ACC112 (cell line): ENCODE data around the gene KLHDC7B.

Source experiments
- H2AFZ ChIP-seq: fragments of 200-600 bp; sonication (generic); one replicate; pipeline ENCODE4 v1.6.0; 2017; ENCODE audit warnings: antibody characterized with exemption, low read length; ENCODE audit not compliant: unreplicated experiment
- H3K27ac ChIP-seq: fragments of 200-600 bp; sonication (generic); 2 replicates; pipeline ENCODE4 v1.5.1; 2014; ENCODE audit warnings: low read depth, mild to moderate bottlenecking, antibody characterized with exemption, low read length, moderate library complexity
- H3K27me3 ChIP-seq: fragments of 200-600 bp; sonication (generic); 2 replicates; pipeline ENCODE4 v1.6.1; 2014; ENCODE audit warnings: mild to moderate bottlenecking, antibody characterized with exemption, low read length, moderate library complexity, mixed read lengths; ENCODE audit not compliant: insufficient read depth
- H3K36me3 ChIP-seq: fragments of 200-600 bp; sonication (generic); 2 replicates; pipeline ENCODE4 v1.6.1; 2016; ENCODE audit warnings: mild to moderate bottlenecking, antibody characterized with exemption, low read length, moderate library complexity, mixed read lengths; ENCODE audit not compliant: insufficient read depth
- H3K4me1 ChIP-seq: fragments of 200-600 bp; sonication (generic); one replicate; pipeline ENCODE4 v1.6.1; 2016; ENCODE audit warnings: low read length, mixed read lengths; ENCODE audit not compliant: insufficient read depth, unreplicated experiment, control insufficient read depth
- H3K4me3 ChIP-seq: fragments of 200-600 bp; sonication (generic); 2 replicates; pipeline ENCODE4 v1.5.1; 2014; ENCODE audit warnings: mild to moderate bottlenecking, low read depth, low read length
- H3K79me2 ChIP-seq: fragments of 200-600 bp; sonication (generic); one replicate; pipeline ENCODE4 v1.6.0; 2016; ENCODE audit warnings: low read length; ENCODE audit not compliant: control insufficient read depth, unreplicated experiment, insufficient read depth

Gene KLHDC7B

GRCh38 chr22:50585781-50586180, 40.1 kb downstream of the KLHDC7B start:
- Histone ChIP-seq H3K4me3 (no peak overlapping the region), H3K4me1 (peaks cover 2% of the 10 kb centered on the region), H3K27me3 (no peaks in the 10 kb centered on the region)

GRCh38 chr22:50586416-50586815, 40.7 kb downstream of the KLHDC7B start:
- peaks cover 5% of the 10 kb centered on the region for H3K79me2 ChIP-seq
- peaks cover 2% of the 10 kb centered on the region for H3K4me1 ChIP-seq
- H3K27me3 ChIP-seq, result no peaks in the 10 kb centered on the region
- no peaks in the 10 kb centered on the region for H3K36me3 ChIP-seq
- H3K4me3 ChIP-seq, result no peak overlapping the region
- no peak overlapping the region for H3K27ac ChIP-seq
- no peak overlapping the region for H2AFZ ChIP-seq

More at GRCh38 chr22:50585781-50586180, 40.1 kb downstream of the KLHDC7B start:
- peaks cover 5% of the 10 kb centered on the region for H3K79me2 ChIP-seq
- H2AFZ ChIP-seq, result no peak overlapping the region
- H3K27ac ChIP-seq, result no peak overlapping the region
- no peaks in the 10 kb centered on the region for H3K36me3 ChIP-seq

DNA sequence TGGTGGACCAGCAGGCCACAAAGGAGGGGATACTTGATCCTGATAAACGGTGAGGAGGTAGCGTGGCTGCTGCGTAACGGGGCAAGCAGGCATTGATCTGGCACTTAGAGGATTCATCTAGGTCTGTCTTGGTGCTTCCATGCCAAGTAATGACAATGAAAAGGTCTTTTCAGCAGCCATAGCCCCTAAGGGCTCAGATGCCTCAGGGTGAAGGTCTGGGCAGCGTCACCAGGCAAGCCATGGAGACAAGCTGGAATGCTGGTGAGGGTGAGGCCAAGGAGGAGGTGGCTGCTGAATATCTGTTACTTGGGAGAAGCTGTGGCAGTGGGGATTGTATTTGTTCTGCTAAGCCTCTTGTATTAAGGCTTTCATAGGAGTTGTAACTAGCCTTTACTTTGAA, 41.7 kb downstream of the KLHDC7B start:
- Histone ChIP-seq H3K79me2 (peaks cover 5% of the 10 kb centered on the region), H3K4me3 (no peak overlapping the region), H3K4me1 (peaks cover 2% of the 10 kb centered on the region), H3K27ac (no peak overlapping the region), H3K36me3 (no peaks in the 10 kb centered on the region), H3K27me3 (no peaks in the 10 kb centered on the region), H2AFZ (no peak overlapping the region)

- no peak overlapping the region for H2AFZ ChIP-seq
- no peak overlapping the region for H3K27ac ChIP-seq
- no peaks in the 10 kb centered on the region for H3K79me2 ChIP-seq
Measured at GRCh38 chr22:50595189-50595588, 49.5 kb downstream of the KLHDC7B start.

DNA sequence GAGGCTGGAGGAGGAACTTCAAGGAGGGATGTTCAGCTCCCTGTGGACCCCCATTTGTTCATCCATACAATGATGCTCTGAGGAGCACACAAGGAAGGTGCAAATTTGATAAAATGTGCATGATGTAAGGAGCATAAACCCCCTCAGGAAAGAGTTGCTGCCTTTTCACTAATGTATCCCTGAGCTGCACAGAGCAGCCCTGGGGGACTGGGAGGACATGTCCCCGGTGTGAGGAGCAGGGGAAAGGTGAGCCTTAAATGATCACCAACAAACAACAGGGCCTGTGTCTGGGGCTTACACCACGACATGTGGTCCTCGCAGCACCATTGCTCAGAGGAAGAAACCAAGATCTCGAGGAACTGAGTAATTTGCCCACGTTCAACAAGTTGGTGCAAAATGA, 51.4 kb downstream of the KLHDC7B start:
- Histone ChIP-seq H3K79me2 (no peaks in the 10 kb centered on the region), H3K27me3 (0 out of 2 replicates have a peak, but pooled peaks cover 1% of the 10 kb centered on the region), H3K36me3 (no peaks in the 10 kb centered on the region), H3K4me1 (no peaks in the 10 kb centered on the region), H3K27ac (no peak overlapping the region), H2AFZ (no peak overlapping the region), H3K4me3 (no peak overlapping the region)

More at GRCh38 chr22:50595189-50595588, 49.5 kb downstream of the KLHDC7B start:
- Histone ChIP-seq H3K36me3 (no peaks in the 10 kb centered on the region), H3K4me3 (no peak overlapping the region), H3K27me3 (no peaks in the 10 kb centered on the region), H3K4me1 (no peaks in the 10 kb centered on the region)

DNA sequence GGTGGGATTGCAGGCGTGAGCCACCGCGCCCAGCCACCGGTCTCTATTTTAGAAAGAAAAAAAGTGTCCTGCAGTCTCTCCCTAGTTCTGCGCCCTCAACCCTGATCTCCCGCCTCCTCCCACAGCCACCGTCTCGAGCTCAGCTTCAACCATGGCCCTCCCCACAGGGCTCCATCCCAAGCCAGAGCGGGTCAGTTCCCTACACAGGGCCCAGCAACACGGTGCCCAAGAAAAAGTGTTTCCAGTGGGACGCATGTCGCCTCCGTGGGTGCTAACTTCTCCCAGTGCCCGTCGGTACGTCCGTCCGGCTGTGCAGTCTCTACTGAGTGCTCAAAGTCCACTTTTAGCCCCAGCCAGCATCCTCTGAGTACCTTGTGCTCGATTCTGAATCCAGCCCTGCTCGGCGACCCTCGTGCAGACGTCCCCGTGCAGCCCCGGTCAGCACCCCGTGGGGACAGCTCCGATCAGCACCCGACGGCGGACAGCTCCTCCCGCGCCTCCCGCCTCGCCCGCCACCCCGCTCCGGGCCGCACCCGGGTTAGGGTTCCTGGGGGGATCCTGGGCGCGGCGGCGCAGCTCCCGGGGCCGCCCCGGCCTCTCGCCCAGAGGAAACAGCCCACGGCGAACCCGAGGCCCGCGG, 54.2 kb downstream of the KLHDC7B start:
- H3K4me1 ChIP-seq, result no peaks in the 10 kb centered on the region
- H3K27ac ChIP-seq, result no peak overlapping the region
- H2AFZ ChIP-seq, result no peak overlapping the region
- no peaks in the 10 kb centered on the region for H3K79me2 ChIP-seq
- no peaks in the 10 kb centered on the region for H3K36me3 ChIP-seq
- H3K4me3 ChIP-seq, result no peak overlapping the region
- H3K27me3 ChIP-seq, result 0 out of 2 replicates have a peak, but pooled peaks cover 4% of the 10 kb centered on the region

GRCh38 chr22:50600538-50600937, 54.8 kb downstream of the KLHDC7B start, which contains the start of gene MAPK8IP2:
Gene MAPK8IP2, plus strand, starts transcription at chr22:50600793. Its CDS starts 26 bp downstream, at chr22:50600819.
- no peak within 1 kb of the TSS for H2AFZ ChIP-seq
- peak within 1 kb of the TSS; percentile 66 for H3K4me3 ChIP-seq
- H3K27ac ChIP-seq, result no peak within 1 kb of the TSS
- H3K36me3 ChIP-seq, result no peaks in the 10 kb centered on the region
- no peaks in the 10 kb centered on the region for H3K79me2 ChIP-seq
- 0 out of 2 replicates have a peak, but pooled peaks cover 4% of the 10 kb centered on the region for H3K27me3 ChIP-seq
- no peaks in the 10 kb centered on the region for H3K4me1 ChIP-seq
